Type B pancreatic cell (in vitro differentiated cells): ENCODE results near the gene IDH3G. TPM values are rescaled to one million over a fixed set of nuclear protein-coding genes. Genes with fewer than 3 reads are reported as not detected.
"Not testable (repeated sequence)": the region's sequence is repeated elsewhere in the genome, so short reads cannot be mapped to it uniquely, and the experiment has no call there.

Experiments
- DNase-seq: peaks from one replicate; pipeline ENCODE4 v3.0.0; 2021; ENCODE audit warnings: mixed read lengths; ENCODE audit not compliant: unreplicated experiment; ENCODE audit errors: extremely low spot score
- H3K27ac Mint-ChIP-seq: 2 replicates; pipeline ENCODE4 v1.8.0; 2021; ENCODE audit warnings: mild to moderate bottlenecking, mixed read lengths
- H3K27me3 Mint-ChIP-seq: 2 replicates; pipeline ENCODE4 v1.8.0; 2021; ENCODE audit warnings: mixed read lengths
- H3K36me3 Mint-ChIP-seq: 2 replicates; pipeline ENCODE4 v1.8.0; 2021; ENCODE audit warnings: mixed read lengths
- H3K4me1 Mint-ChIP-seq: one replicate; pipeline ENCODE4 v1.8.0; 2021; ENCODE audit warnings: mixed read lengths; ENCODE audit not compliant: unreplicated experiment
- H3K4me3 Mint-ChIP-seq: 2 replicates; pipeline ENCODE4 v1.8.0; 2021; ENCODE audit warnings: mild to moderate bottlenecking, mixed read lengths
- H3K9me3 Mint-ChIP-seq: 2 replicates; pipeline ENCODE4 v1.8.0; 2021; ENCODE audit warnings: mixed read lengths
- CTCF ChIP-seq: fragments of 200-600 bp; sonication (generic); conservative IDR thresholded peaks from 2 replicates; pipeline ENCODE4 v1.5.0; 2021; ENCODE audit warnings: antibody characterized with exemption, mild to moderate bottlenecking
- total RNA-seq: library from RNA; stranded (reverse); gene quantifications from 2 replicates; pipeline ENCODE4 v1.2.1, GENCODE V29; 2021; ENCODE audit warnings: low replicate concordance

The IDH3G gene
- total RNA-seq, 1 donor from 2014 or later = 50.0 TPM

- H3K27me3 Mint-ChIP-seq = no peaks in the 10 kb centered on the region
- H3K4me3 Mint-ChIP-seq = peak overlapping the region; percentile 65
- H3K4me1 Mint-ChIP-seq = no peaks in the 10 kb centered on the region
- TF ChIP-seq CTCF = no peak
- peaks cover 7% of the 10 kb centered on the region for H3K9me3 Mint-ChIP-seq
- no peak for DNase-seq
- H3K36me3 Mint-ChIP-seq = no peaks in the 10 kb centered on the region
- H3K27ac Mint-ChIP-seq = peak overlapping the region; percentile 13
Measured at GRCh38 chrX:153819384-153820040, 25.3 kb upstream of the IDH3G start.

DNA sequence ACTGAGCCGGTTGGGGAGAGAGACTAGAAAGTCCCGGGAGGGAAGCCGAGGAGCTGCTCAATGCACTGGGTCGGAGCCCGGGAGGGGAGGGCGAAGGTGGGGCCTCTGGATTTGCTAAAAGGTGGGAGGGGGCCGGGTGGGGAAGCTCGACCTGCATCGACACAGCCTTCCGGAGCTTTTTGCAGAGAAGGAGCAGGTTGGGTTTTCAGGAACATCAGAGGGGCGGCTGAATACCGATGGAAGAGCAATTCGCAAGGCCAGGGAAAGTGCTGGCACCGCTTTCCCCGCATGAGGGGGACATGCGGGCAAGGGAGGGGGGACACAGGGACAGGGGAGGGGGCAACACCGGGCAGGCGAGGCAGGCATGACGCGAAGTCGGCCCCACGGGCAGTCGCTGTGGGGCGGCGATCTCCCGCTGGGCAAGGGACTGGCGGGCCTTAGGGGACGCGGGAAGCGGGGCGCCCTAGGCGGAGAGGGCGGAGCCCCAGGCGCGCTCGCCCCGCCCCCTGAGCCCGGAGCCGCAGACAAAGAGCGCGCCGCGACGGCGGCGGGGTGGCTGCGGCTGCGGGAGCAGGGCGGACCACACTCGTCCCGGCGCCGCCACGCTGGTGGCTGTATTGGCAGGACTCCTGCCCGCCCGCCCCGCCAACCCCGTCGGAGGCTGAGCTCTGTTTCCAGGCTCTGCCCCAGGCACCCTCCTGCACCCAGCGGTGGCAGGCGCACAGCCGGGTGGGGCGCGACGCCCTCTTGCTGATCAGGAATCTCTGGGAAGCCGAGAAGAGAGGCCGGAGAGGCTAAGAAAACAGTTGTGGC, 24.6 kb upstream of the IDH3G start:
- peak overlapping the region; percentile 13 for H3K27ac Mint-ChIP-seq
- DNase-seq = peak; percentile 73
- H3K4me3 Mint-ChIP-seq = peak overlapping the region; percentile 65
- H3K4me1 Mint-ChIP-seq = no peaks in the 10 kb centered on the region
- H3K36me3 Mint-ChIP-seq = no peaks in the 10 kb centered on the region
- no peak for TF ChIP-seq CTCF
- peaks cover 7% of the 10 kb centered on the region for H3K9me3 Mint-ChIP-seq
- H3K27me3 Mint-ChIP-seq = no peaks in the 10 kb centered on the region

- H3K4me3 Mint-ChIP-seq = peak overlapping the region; percentile 9
- H3K4me1 Mint-ChIP-seq, H3K36me3 Mint-ChIP-seq, H3K9me3 Mint-ChIP-seq, H3K27me3 Mint-ChIP-seq, H3K27ac Mint-ChIP-seq, DNase-seq: not testable (repeated sequence)
Measured at GRCh38 chrX:153818064-153818463, 23.9 kb upstream of the IDH3G start.

DNA sequence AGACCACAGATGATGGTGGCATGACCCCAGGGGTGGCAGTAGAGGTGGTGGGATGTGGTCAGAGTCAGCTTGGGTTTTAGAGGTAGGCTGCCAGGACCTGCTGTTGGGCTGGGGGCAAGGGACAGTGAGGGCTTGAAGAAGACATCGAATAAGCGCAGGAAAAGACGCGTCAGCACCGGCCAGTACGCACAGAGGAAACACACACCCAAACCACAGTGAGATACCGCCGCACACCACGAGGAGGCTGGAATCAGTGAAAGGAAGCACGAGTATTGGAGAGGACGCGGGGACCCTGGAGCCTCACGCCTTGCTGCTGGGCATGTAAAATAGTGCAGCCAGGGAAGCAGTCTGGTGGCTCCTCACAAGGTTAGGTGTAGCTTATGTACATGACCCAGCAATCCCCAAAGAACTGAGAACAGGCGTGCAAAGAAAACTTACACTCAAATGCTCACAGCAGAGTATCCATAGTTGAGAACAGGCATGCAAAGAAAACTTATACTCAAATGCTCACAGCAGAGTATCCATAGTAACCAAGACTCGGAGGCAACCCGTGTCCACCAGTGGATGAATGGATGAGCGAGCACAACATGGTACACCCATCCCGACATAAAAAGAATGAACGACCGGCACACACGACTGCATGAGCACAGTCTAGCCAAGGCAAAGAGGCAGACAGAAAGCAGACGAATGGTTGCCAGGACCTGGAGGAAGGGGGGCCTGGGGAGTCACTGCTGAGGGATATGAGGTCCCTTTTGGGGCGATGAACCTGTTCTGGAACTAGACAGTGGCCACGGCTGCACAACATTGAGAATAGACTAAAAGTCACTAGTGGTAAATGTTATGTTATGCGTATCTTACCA, 22.9 kb upstream of the IDH3G start:
- H3K27me3 Mint-ChIP-seq = peaks cover 6% of the 10 kb centered on the region
- H3K36me3 Mint-ChIP-seq = no peaks in the 10 kb centered on the region
- H3K27ac Mint-ChIP-seq = no peak overlapping the region
- H3K9me3 Mint-ChIP-seq = peaks cover 7% of the 10 kb centered on the region
- no peak for DNase-seq
- no peaks in the 10 kb centered on the region for H3K4me1 Mint-ChIP-seq
- TF ChIP-seq CTCF = no peak
- peak overlapping the region; percentile 40 for H3K4me3 Mint-ChIP-seq

DNA sequence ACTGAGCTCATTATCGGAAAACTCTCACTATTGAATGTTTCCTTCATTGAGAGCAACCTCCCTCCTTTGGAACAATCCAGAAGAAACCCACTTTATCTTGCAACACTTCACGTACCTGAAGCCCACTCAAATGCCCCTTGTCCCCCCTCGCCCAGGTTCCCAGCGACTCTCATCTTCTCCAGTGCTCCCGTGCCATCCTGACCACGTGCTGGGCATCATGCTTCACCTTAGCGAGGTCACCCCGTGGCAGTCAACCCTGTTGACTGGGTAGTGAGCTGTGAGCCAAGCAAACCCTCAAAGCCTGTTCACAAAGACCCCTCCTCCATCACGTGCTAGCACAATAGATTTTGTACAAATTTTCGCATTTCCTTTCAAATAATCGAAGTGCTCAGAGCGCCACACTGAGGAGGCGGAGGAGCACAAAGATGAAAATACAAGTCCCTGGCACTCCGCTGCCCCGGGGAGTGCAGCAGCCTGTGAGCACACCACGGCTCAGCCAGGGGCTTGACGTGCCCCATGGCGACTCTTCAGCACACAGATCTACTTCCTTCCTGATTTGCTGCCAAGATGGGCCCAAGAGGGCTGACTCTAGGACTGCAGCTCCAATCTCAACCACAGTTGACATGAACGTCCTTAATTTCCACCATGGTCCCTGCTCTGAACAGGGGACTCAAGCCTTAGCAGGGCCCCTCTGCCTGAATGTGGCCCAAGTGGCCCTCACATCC, 20.6 kb upstream of the IDH3G start:
- H3K9me3 Mint-ChIP-seq = peaks cover 7% of the 10 kb centered on the region
- H3K36me3 Mint-ChIP-seq = no peaks in the 10 kb centered on the region
- no peaks in the 10 kb centered on the region for H3K4me1 Mint-ChIP-seq
- DNase-seq = no peak
- H3K27me3 Mint-ChIP-seq = peaks cover 6% of the 10 kb centered on the region
- no peak overlapping the region for H3K27ac Mint-ChIP-seq
- TF ChIP-seq CTCF = no peak
- no peak overlapping the region for H3K4me3 Mint-ChIP-seq
